ENCODE data around the gene ANP32A. TPM values are rescaled to one million over a fixed set of nuclear protein-coding genes. Genes with fewer than 3 reads are reported as not detected.

The ANP32A gene
- total RNA-seq (2011; cell fraction: chromatin; rRNA removed; ENCODE audit: low replicate concordance), result 73.2 and 102 TPM in 2 replicates
- total RNA-seq (2011; cell fraction: nucleolus; rRNA removed), result 44.5 and 49.1 TPM in 2 replicates
- total RNA-seq (2011; cell fraction: nucleoplasm; rRNA removed), result 74.9 and 79.7 TPM in 2 replicates
- total RNA-seq (2014; rRNA removed), result 149 and 155 TPM in 2 replicates
- total RNA-seq (2014; rRNA removed; fragmentation: Illumina TruSeq; extraction: Trizol), result 214 and 231 TPM in 2 replicates
- total RNA-seq (2015; rRNA removed; fragmentation: Illumina TruSeq; extraction: Trizol), result 213 and 234 TPM in 2 replicates
- 179 and 210 TPM in 2 replicates for total RNA-seq (2021)
- polyA plus RNA-seq (2011; rRNA removed), result 101 and 158 TPM in 2 replicates
- polyA plus RNA-seq (2011; cell fraction: cytosol; rRNA removed), result 28.2 and 50.9 TPM in 2 replicates
- polyA plus RNA-seq (2011; cell fraction: nucleus; rRNA removed), result 25.3 and 41.5 TPM in 2 replicates
- polyA plus RNA-seq (2012), result 166 and 298 TPM in 2 replicates
- polyA plus RNA-seq (2014; fragmentation: Illumina TruSeq; extraction: Trizol), result 514 and 656 TPM in 2 replicates
- polyA plus RNA-seq (2014; fragmentation: Nextera tagmentation; extraction: Ambion mirVana), result 10 to 100 TPM; 13.2 to 24.9 TPM
- 262 and 274 TPM in 2 replicates for polyA plus RNA-seq (2014; rRNA removed)
- 111 and 126 TPM in 2 replicates for polyA minus RNA-seq (2011; rRNA and poly(A)+ RNA removed)
- polyA minus RNA-seq (2011; cell fraction: cytosol; rRNA and poly(A)+ RNA removed), result 56.1 and 63.8 TPM in 2 replicates
- polyA minus RNA-seq (2011; cell fraction: nucleus; rRNA and poly(A)+ RNA removed), result 21.8 and 39.9 TPM in 2 replicates
- Bru-seq, nascent RNA, result percentile 92 among the genes with signal in this experiment
- BruChase-seq, experiment 1, labeled RNA remaining after a 2-hour chase, result percentile 93 among the genes with signal in this experiment
- percentile 93 among the genes with signal in this experiment for BruChase-seq, experiment 2, labeled RNA remaining after a 6-hour chase
- long read RNA-seq, experiment 1, transcript ANP32A-207 (2 exons, 2,015 nt), result minor isoform, 6 of 739 reads
- long read RNA-seq, experiment 1, transcript ANP32A-203 (7 exons, 2,440 nt), result major isoform, 491 of 739 reads
- long read RNA-seq, experiment 1, partial matches to known transcripts, result 36 of 739 reads
- long read RNA-seq, experiment 1, other reads (novel, unspliced or antisense), result 204 of 739 reads
- long read RNA-seq, experiment 2, transcript ANP32A-207 (2 exons, 2,015 nt), result minor isoform, 6 of 272 reads
- long read RNA-seq, experiment 2, transcript ANP32A-208 (3 exons, 707 nt), result major isoform, 26 of 272 reads
- long read RNA-seq, experiment 2, partial matches to known transcripts, result 150 of 272 reads
- long read RNA-seq, experiment 2, other reads (novel, unspliced or antisense), result 89 of 272 reads
- long read RNA-seq, experiment 3, transcript ANP32A-203 (7 exons, 2,440 nt), result major isoform, 67 of 99 reads
- long read RNA-seq, experiment 3, partial matches to known transcripts, result 17 of 99 reads
- long read RNA-seq, experiment 3, other reads (novel, unspliced or antisense), result 11 of 99 reads

DNA sequence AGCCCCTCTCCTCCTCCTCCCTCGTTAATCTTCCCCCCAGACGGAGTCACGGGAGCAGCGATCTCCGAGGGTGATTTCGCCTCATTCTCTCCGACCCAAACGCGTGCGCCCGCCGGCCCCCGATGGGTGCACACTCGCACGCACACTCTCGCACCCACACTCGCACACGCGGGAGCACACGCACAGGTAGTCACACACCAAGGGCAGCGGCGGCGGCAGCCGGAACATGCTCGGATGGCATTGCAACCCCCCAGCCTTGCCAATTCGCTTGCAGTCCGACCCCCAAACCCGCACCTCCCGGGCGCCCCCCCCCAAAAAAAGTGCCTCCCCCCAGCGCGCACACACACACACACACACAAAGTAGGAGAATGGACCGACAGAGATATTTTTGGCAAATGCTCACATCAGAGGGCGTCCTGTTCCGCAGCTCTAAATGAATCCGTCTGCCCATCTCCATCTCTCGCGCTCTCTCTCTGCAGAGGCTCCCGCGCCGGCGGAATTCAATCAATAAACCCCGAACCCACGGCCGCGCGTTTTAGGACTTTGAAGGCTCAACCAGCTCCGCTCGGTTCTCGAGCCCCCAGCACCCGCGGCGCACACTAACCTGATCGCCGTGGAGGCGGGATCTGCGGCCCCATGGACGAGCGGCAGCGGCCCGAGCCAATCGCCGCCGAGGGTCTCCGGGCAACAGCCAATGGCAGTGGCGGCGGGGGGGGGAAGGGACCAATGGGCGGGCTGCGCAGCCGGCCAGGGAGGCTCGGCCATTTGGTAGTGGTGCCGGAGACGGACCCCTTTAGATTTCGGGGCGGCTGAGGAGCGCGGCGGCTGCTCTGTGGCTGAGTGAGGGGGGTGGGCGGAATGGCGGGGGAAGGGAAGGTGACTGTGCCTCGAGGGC lies at the start of gene ANP32A:
ANP32A (minus strand) TSS at position 601 of the 895 bp plus-strand sequence; CDS start at position 457, 144 bp downstream.
- Histone ChIP-seq H2AFZ (ENCODE audit: low read depth, low read length) (peak within 1 kb of the TSS; percentile 83), H3K4me1 (replicated peaks in 1 of 2; ENCODE audit: control insufficient read depth in 2 of 2, insufficient read depth in 2 of 2, low read length in 2 of 2) (peaks cover 17 to 19% of the 10 kb centered on the region in 2 experiments), H4K20me1 (replicated peaks; ENCODE audit: control insufficient read depth, insufficient read depth, low read length) (peaks cover 12% of the 10 kb centered on the region), H3K4me3 (peak within 1 kb of the TSS; percentile 63), H3K4me2 (ENCODE audit: insufficient read depth, low read length) (peak within 1 kb of the TSS; percentile 77), H3K36me3 (ENCODE audit: control insufficient read depth, insufficient read depth, low read length) (peaks cover 14% of the 10 kb centered on the region; the same call in 2 of the 3 replicates), H3K9me1 (ENCODE audit: control insufficient read depth, insufficient read depth, low read length) (no peaks in the 10 kb centered on the region), H3K27ac (ENCODE audit: extremely low read depth, low read depth, low read length) (peak within 1 kb of the TSS; percentile 99), H3K27me3 (ENCODE audit: control insufficient read depth in 2 of 2, insufficient read depth in 2 of 2, low read length in 2 of 2) (no peaks in the 10 kb centered on the region), H3K9me3 (replicated peaks; ENCODE audit: control insufficient read depth, insufficient read depth, low read depth, low read length) (no peaks in the 10 kb centered on the region), H3K9ac (ENCODE audit: insufficient read depth in 1 of 2, low read depth in 2 of 2, low read length in 2 of 2) (peak within 1 kb of the TSS; percentile 96 to 98), H3K79me2 (ENCODE audit: control insufficient read depth, insufficient read depth, low read length) (peaks cover 73% of the 10 kb centered on the region)
- ChIA-PET CTCF (ENCODE audit: low intra/inter-chr PET ratio) (no interaction called here), POLR2A (interaction anchor here (0.6 to 1.9 kb wide), 5 partner anchors 13 to 487 kb away, joined by 3 to 9 read pairs (median 3); no protein-coding TSS in a partner anchor)
- FAIRE-seq, result peak; percentile 51
- in situ Hi-C loops (cut with MboI), result no loop called here
- WGBS (ENCODE audit: insufficient coverage, low coverage, missing lambda C conversion rate), result under 1% methylated on average over 39 of the region's 81 CpGs
- intact Hi-C loops (cut with micrococcal nuclease), result no loop called here
- peak; percentile 97 to 100 (median 99) for DNase-seq (ENCODE audit: extremely low read depth in 1 of 4, low spot score in 3 of 4)
- peak; percentile 80 for ATAC-seq
- no TSS peak for BruUV-seq (replicated peaks)
- TF ChIP-seq SIN3A (IDR thresholded peaks at IDR 0.05; ENCODE audit: borderline replicate concordance in 2 of 2, control insufficient read depth in 1 of 2, low read depth in 2 of 2, low read length in 2 of 2) (peak; percentile 21 to 26; a peak in 2 of 4 replicates), KDM1A (IDR thresholded peaks at IDR 0.05) (peak in 1 of 2 experiments; percentile 61; a peak in 2 of 4 replicates), FOS (IDR thresholded peaks at IDR 0.05; ENCODE audit: extremely low read depth, insufficient read length) (peak; percentile 98), ZNF282 (CRISPR knock-in tag; IDR thresholded peaks at IDR 0.05) (no peak), PURB (CRISPR knock-in tag; IDR thresholded peaks at IDR 0.05; ENCODE audit: low read depth) (no peak), NUFIP1 (IDR thresholded peaks at IDR 0.05; ENCODE audit: partially characterized antibody) (no peak)
- TF ChIP-seq, protein P1, sequence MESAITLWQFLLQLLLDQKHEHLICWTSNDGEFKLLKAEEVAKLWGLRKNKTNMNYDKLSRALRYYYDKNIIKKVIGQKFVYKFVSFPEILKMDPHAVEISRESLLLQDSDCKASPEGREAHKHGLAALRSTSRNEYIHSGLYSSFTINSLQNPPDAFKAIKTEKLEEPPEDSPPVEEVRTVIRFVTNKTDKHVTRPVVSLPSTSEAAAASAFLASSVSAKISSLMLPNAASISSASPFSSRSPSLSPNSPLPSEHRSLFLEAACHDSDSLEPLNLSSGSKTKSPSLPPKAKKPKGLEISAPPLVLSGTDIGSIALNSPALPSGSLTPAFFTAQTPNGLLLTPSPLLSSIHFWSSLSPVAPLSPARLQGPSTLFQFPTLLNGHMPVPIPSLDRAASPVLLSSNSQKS (CRISPR knock-in tag; IDR thresholded peaks at IDR 0.05), result no peak
- TF ChIP-seq, protein P2, sequence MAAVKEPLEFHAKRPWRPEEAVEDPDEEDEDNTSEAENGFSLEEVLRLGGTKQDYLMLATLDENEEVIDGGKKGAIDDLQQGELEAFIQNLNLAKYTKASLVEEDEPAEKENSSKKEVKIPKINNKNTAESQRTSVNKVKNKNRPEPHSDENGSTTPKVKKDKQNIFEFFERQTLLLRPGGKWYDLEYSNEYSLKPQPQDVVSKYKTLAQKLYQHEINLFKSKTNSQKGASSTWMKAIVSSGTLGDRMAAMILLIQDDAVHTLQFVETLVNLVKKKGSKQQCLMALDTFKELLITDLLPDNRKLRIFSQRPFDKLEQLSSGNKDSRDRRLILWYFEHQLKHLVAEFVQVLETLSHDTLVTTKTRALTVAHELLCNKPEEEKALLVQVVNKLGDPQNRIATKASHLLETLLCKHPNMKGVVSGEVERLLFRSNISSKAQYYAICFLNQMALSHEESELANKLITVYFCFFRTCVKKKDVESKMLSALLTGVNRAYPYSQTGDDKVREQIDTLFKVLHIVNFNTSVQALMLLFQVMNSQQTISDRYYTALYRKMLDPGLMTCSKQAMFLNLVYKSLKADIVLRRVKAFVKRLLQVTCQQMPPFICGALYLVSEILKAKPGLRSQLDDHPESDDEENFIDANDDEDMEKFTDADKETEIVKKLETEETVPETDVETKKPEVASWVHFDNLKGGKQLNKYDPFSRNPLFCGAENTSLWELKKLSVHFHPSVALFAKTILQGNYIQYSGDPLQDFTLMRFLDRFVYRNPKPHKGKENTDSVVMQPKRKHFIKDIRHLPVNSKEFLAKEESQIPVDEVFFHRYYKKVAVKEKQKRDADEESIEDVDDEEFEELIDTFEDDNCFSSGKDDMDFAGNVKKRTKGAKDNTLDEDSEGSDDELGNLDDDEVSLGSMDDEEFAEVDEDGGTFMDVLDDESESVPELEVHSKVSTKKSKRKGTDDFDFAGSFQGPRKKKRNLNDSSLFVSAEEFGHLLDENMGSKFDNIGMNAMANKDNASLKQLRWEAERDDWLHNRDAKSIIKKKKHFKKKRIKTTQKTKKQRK (IDR thresholded peaks at IDR 0.05; ENCODE audit: borderline replicate concordance, low read depth, low read length), result no peak

Data from K562 (cell line).